Pulmonary artery endothelial cell (primary cell): ENCODE measurements around the gene RASSF7. TPM values are rescaled to one million over a fixed set of nuclear protein-coding genes. Genes with fewer than 3 reads are reported as not detected.

Experiments used
- DNase-seq: peaks from one replicate; pipeline ENCODE4 v3.0.0-alpha.2; 2011; ENCODE audit warnings: low read depth, low spot score
- total RNA-seq: library from RNA; depleted of rRNA; stranded (reverse); fragments of >200 nt; gene quantifications from 2 replicates; pipeline ENCODE4 v1.2.3, GENCODE V29; 2014

Gene RASSF7
- total RNA-seq, 1 donor from 2014 or later, result 14.4 TPM

GRCh38 chr11:584287-584686 lies 23.5 kb downstream of the RASSF7 start:
- no peak for DNase-seq

- DNase-seq, result no peak
These were observed 25.9 kb downstream of the RASSF7 start for GRCh38 chr11:586376-587316.

GRCh38 chr11:587546-587945 lies 26.8 kb downstream of the RASSF7 start:
- DNase-seq, result no peak

GRCh38 chr11:587978-588380 lies 27.2 kb downstream of the RASSF7 start:
- peak; percentile 15 for DNase-seq

GRCh38 chr11:589798-590197 lies 29.0 kb downstream of the RASSF7 start:
- no peak for DNase-seq

- no peak for DNase-seq
These were observed 30.2 kb downstream of the RASSF7 start for GRCh38 chr11:590997-591396.

GRCh38 chr11:592501-592900 lies 31.7 kb downstream of the RASSF7 start:
- DNase-seq, result no peak

- no peak for DNase-seq
These were observed 32.1 kb downstream of the RASSF7 start for GRCh38 chr11:592918-593317.

GRCh38 chr11:593347-593746 lies 32.6 kb downstream of the RASSF7 start:
- DNase-seq, result no peak

GRCh38 chr11:595400-595799 lies 34.6 kb downstream of the RASSF7 start:
- no peak for DNase-seq

- DNase-seq, result no peak
These were observed 35.6 kb downstream of the RASSF7 start for GRCh38 chr11:596374-596773.

GRCh38 chr11:597166-597725 lies 36.5 kb downstream of the RASSF7 start:
- DNase-seq, result no peak

- no peak for DNase-seq
These were observed 37.4 kb downstream of the RASSF7 start for GRCh38 chr11:598005-598680.

GRCh38 chr11:601573-602245 lies 40.9 kb downstream of the RASSF7 start:
- no peak for DNase-seq

GRCh38 chr11:603154-603553 lies 42.4 kb downstream of the RASSF7 start:
- no peak for DNase-seq

GRCh38 chr11:605286-606129 lies 44.7 kb downstream of the RASSF7 start:
- DNase-seq, result no peak

GRCh38 chr11:606245-606644 lies 45.5 kb downstream of the RASSF7 start:
- no peak for DNase-seq

- DNase-seq, result no peak
These were observed 46.4 kb downstream of the RASSF7 start for GRCh38 chr11:607020-607780.

GRCh38 chr11:607971-608659 lies 47.3 kb downstream of the RASSF7 start:
- DNase-seq, result no peak
